HS-27A (cell line): ENCODE data around the gene C1QTNF12.

Experiments
- DNase-seq: peaks from one replicate; pipeline ENCODE4 v3.0.0-alpha.2; 2012; ENCODE audit warnings: low read depth, missing footprints

The C1QTNF12 gene, protein sequence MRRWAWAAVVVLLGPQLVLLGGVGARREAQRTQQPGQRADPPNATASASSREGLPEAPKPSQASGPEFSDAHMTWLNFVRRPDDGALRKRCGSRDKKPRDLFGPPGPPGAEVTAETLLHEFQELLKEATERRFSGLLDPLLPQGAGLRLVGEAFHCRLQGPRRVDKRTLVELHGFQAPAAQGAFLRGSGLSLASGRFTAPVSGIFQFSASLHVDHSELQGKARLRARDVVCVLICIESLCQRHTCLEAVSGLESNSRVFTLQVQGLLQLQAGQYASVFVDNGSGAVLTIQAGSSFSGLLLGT

DNA sequence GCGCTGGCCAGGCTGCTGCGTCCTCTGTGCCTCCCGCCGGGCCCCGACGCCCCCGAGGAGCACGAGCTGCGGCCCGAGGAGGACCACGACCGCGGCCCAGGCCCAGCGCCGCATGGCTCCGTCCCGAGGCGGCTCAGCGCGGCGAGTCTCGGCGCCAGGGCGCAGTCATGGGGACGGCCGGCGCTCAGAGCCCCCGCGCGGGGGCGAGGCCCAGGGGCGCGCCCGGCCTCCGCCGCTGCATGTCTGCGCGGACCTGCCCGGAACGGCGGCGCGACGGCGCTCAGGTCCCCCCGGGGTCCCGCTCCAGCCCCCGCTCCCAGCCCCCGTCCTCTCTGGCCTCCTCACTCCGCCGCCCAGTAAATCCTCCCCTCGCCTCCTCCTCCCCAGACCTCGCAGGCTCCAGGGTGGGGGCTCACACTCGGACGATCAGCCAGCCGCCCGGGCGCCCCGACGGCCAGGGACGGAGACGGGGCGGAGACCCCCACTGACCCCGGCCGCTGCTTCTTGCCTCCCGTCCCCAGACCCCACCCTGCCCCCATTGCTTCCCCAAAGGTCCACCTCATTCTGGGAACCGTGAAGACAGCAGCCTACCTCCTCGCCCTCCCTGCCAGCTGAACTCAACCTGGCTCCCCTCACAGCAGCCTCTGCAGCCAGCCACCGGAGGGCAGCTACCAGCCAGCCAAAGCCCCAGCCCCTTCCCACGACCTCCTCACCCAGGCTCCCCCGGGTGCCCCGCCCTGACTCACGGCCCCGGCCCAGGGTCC, at the start of gene C1QTNF12:
TSS of gene C1QTNF12 (minus strand) at position 146 of the 764 bp plus-strand sequence. CDS start at position 114, 32 bp downstream.
- DNase-seq, result no peak

DNA sequence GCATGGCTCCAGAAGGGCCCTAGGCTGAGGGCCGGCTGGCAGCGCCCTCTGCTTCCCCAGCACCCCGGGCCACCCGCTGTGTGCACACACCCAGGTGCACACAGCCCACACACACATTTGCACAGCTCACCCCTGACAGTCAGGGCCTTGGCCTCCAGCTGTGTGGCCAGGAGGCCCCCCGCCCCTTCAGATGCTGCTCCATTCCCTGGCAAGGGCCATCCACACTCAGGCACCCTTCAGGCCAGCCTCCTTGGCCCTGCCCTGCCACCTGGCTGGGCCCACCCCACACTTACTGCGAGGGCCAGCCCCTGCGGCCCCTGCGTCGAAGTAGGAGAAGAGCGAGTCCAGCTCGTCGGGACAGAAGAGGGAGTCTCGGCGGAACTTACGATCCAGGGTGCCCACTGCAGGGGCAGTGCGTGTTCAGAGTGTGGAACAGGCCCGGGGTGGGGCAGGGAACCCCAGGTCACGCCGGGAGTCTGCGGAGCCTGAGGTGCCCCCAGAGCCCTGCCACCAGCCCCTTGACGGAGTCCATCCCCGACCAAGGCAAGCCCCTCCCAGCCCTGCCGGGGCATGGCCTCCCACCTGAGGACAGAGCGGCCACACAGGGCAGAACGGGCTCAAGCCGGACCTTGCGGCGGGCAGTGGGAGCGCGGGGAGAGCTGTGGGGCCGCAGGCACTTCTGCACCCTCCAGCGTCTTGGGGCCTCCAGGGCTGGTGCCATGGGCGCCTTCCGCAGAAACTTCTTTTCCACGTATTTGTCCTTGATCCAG, 48.8 kb upstream of the C1QTNF12 start:
- DNase-seq, result no peak

GRCh38 chr1:1294250-1294890, 47.8 kb upstream of the C1QTNF12 start:
- DNase-seq, result no peak

DNA sequence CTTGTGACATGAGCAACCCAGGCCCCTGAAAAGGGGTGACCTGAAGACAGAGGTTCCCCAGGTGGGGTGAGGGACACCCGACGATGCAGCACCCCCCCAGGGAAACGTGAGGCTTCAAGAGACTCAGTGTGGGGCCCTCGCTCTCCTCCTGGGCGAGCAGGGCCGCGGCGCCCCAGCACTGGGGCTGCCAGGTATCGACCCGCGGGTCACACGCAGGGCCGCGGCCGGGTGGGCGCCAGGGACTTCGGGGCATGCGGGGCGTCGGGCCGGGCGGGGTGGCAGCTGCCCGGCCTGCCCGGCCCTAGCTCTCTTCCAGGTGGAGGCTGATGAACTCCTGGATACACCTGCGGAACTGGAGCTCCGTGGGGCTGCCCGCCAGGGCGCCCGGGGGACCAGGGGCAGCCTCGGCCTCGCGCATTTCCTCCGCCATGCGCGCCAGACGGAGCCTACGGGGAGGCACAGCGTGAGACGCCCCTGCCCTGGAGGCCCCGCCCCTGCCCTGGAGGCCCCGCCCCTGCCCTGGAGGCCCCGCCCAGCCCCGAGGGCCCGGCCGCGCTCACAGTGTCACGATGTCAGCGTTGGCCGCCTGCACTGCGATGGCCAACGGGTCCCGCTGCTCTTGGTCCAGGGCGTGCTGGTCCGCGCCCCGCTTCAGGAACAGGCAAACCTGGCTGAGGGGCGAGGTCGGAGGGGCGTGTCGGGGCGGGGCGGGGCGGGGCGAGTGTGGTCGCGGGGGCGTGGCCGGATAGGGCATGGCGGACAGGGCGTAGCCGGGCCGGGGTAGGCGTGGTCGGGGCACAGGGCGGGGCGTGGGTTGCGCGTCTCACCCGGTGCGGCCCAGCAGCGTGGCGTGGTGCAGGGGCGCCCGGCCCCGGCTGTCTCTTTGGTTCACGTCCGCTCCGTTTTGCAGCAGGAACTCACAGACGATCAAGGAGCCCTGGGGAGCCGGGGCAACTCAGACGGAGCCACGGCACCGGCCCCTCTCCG, 47.0 kb upstream of the C1QTNF12 start:
- no peak for DNase-seq

GRCh38 chr1:1292851-1293250, 46.3 kb upstream of the C1QTNF12 start:
- DNase-seq, result no peak

DNA sequence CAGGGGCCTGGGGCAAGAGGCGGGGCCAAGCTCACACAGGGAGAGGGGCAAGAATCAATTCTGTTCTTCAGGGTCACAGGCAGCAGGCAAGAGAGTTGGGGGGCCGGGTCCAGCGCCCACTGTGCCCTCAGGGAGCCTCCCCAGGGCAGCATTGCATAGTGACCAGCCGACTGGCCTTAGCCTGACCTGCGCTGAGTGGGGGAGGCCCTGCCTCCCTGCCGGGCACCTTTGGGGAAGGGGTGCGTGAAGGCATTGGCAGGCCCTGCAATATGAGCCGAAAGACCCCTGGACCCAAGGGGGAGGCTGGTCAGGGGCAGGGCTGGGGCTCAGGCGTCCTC, 45.9 kb upstream of the C1QTNF12 start:
- DNase-seq, result no peak

DNA sequence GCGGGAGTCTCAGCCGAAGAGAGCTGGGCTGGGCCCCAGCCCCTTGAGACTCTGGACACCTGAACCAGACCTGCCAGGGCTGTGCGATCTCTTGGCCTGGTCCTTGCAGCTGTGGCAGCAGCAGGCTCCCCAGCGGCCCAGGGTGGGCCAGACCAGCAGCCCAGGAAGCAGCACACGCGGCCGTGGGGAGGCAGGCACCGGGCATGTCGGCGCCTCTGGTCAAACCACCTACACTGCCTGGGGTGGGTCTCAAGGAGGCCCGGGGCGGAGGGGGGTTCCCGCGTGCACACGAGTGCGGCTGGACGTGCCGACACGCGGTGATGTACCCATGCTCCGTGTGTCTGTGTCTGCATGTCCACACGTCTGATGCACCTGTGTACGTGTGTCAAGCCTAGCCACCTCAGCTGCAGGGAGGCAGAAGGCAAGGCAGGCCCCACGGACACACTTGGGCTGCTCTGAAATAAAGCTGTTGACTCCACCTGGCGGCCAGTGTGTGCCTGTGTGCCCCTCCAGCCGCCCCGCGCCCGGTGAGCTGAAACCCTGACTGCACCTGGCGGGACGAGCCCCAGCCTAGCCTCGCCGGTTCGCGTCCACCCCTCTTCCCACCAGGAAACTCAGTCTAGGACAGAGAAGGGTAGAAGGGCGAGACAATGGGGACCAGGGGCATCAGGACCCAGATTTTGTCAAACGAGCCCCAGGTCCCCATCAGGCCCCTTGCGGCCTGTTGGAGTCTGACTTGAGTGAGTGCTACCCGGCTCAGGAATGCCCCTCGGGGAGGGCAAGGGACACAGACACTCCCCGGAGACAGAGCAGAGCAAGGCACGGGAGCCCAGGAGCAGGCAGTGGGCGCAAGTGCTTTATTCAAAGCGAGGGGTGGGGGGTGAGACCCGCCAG, 45.3 kb upstream of the C1QTNF12 start:
- DNase-seq, result no peak

- DNase-seq, result no peak
Measured at GRCh38 chr1:1291023-1291528, 44.6 kb upstream of the C1QTNF12 start.

DNA sequence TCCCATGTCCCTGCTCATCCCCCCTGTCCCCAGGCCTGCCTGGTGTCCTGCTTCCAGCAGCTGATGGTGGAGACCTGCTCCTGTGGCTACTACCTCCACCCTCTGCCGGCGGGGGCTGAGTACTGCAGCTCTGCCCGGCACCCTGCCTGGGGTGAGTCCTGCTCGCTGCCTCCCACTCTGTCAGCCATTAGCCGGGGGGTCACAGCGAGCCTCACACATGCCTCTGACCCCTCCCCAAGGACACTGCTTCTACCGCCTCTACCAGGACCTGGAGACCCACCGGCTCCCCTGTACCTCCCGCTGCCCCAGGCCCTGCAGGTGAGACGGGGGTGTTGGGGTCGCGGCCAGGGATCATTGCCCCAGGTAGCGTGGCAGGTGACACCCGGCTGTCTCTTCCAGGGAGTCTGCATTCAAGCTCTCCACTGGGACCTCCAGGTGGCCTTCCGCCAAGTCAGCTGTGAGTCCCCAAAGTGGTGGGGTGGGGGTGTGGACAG, 43.8 kb upstream of the C1QTNF12 start:
- DNase-seq, result no peak

- no peak for DNase-seq
Measured at GRCh38 chr1:1287288-1288110, 41.0 kb upstream of the C1QTNF12 start.

GRCh38 chr1:1286313-1287261, 40.1 kb upstream of the C1QTNF12 start:
- no peak for DNase-seq

- no peak for DNase-seq
Measured at GRCh38 chr1:1285611-1286311, 39.2 kb upstream of the C1QTNF12 start.

DNA sequence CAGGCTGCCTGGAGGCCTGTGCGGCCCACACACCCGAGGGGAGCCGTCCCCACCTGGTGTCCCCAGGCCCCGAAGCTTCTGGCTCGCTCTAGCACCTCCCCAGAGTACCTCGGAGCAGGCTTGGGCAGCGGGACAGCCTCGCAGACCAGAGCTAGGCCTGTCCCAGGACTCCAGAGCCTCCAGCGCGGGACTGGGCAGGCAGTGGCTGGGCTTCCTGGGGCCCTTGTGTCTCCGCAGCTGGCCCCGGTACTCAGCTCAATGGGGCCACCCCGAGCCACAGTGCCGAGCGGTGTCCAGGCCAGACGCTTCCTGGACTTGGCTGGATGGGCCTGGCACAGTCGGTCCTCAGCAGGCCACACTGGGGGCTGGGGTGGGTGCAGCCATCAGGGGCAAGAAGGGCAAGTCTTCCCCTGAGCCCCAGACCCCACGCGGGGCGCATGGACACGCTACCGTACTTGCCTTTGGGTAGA, 38.6 kb upstream of the C1QTNF12 start:
- no peak for DNase-seq

GRCh38 chr1:1284221-1285101, 37.9 kb upstream of the C1QTNF12 start:
- DNase-seq, result no peak

- no peak for DNase-seq
Measured at GRCh38 chr1:1283821-1284220, 37.3 kb upstream of the C1QTNF12 start.

DNA sequence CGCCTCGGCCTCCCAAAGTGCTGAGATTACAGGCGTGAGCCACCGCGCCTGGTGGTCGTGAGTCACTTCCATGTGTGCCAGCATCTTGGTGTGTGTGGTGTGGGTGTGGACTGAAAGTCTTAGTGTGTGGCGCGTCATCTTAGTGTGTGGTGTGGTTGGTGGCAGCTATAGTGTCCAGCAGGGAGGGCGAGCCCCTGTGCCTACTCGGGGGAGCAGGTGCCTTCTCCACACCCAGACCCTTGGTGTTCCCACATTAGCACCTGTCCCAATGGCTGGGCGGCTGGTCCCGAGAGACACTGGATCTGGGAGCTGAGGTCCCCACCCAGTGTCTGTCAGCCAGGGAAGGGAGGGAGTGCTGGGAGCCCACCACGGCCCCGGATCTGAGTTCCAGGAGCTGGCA, 36.5 kb upstream of the C1QTNF12 start:
- DNase-seq, result no peak
